Neutrophil (primary cell): Measurements from ENCODE around the gene DLEC1.

Source experiments
- H3K27ac ChIP-seq: fragments of 200-600 bp; sonication (generic); 2 replicates; pipeline ENCODE4 v1.5.1; 2016; ENCODE audit warnings: mild to moderate bottlenecking, moderate library complexity
- H3K27me3 ChIP-seq: fragments of 200-600 bp; sonication (generic); 2 replicates; pipeline ENCODE4 v1.6.0; 2016; ENCODE audit warnings: mild to moderate bottlenecking
- H3K36me3 ChIP-seq: fragments of 200-600 bp; sonication (generic); 2 replicates; pipeline ENCODE4 v1.5.1; 2017
- H3K4me1 ChIP-seq, 2 experiments: fragments of 200-600 bp in 1 of 2; sonication (generic) in 1 of 2; 1 replicate in 1 of 2; 2 replicates in 1 of 2; pipeline versions ENCODE4 v1.5.1 to v1.6.1; 2013 to 2016; ENCODE audit warnings: low read depth in 1 of 2, low read length in 1 of 2, mild to moderate bottlenecking in 1 of 2, moderate library complexity in 1 of 2; ENCODE audit not compliant: control insufficient read depth in 1 of 2, insufficient read depth in 1 of 2
- H3K4me3 ChIP-seq, 2 experiments: fragments of 200-600 bp in 1 of 2; sonication (generic) in 1 of 2; 1 replicate in 1 of 2; 2 replicates in 1 of 2; pipeline ENCODE4 v1.5.1; 2013 to 2016; ENCODE audit warnings: low read depth in 1 of 2, low read length in 1 of 2, mild to moderate bottlenecking in 1 of 2, moderate library complexity in 1 of 2
- H3K9me3 ChIP-seq: fragments of 200-600 bp; sonication (generic); 2 replicates; pipeline ENCODE4 v1.5.1; 2016
- TF ChIP-seq, protein P1 (sequence below): fragments of 200-600 bp; sonication (generic); IDR thresholded peaks from 2 replicates; pipeline ENCODE4 v1.5.1; 2016; ENCODE audit warnings: antibody characterized with exemption

DLEC1 gene

DNA sequence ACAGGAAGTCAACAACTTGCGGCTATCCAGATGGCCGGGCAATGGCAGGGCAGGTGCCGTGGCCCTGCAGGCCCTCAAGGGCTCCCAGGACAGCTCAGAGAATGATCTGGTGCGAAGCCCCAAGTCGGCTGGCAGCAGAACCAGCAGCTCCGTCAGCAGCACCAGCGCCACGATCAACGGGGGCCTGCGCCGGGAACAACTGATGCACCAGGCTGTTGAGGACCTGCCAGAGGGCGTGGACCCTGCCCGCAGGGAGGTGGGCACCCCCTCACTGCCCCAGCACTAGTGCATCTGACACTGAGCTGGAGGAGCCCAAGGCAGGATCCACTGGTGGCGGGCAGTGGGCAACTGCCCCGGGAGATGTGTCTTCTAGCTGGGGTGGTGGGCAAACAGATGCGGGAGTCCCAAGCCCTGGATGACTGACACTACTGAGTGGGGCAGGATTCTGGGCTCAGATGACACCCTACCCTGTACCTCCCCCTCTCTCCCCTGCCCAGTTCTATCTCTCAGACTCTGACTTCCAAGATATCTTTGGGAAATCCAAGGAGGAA is 32.5 kb upstream of the DLEC1 start:
- Histone ChIP-seq H3K4me3 (no peak overlapping the region), H3K9me3 (no peaks in the 10 kb centered on the region), H3K4me1 (peaks cover 12 to 14% of the 10 kb centered on the region in 2 experiments), H3K27ac (no peak overlapping the region), H3K27me3 (no peaks in the 10 kb centered on the region), H3K36me3 (peaks cover 62% of the 10 kb centered on the region)
- TF ChIP-seq, protein P1, sequence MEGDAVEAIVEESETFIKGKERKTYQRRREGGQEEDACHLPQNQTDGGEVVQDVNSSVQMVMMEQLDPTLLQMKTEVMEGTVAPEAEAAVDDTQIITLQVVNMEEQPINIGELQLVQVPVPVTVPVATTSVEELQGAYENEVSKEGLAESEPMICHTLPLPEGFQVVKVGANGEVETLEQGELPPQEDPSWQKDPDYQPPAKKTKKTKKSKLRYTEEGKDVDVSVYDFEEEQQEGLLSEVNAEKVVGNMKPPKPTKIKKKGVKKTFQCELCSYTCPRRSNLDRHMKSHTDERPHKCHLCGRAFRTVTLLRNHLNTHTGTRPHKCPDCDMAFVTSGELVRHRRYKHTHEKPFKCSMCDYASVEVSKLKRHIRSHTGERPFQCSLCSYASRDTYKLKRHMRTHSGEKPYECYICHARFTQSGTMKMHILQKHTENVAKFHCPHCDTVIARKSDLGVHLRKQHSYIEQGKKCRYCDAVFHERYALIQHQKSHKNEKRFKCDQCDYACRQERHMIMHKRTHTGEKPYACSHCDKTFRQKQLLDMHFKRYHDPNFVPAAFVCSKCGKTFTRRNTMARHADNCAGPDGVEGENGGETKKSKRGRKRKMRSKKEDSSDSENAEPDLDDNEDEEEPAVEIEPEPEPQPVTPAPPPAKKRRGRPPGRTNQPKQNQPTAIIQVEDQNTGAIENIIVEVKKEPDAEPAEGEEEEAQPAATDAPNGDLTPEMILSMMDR, result no peak

DNA sequence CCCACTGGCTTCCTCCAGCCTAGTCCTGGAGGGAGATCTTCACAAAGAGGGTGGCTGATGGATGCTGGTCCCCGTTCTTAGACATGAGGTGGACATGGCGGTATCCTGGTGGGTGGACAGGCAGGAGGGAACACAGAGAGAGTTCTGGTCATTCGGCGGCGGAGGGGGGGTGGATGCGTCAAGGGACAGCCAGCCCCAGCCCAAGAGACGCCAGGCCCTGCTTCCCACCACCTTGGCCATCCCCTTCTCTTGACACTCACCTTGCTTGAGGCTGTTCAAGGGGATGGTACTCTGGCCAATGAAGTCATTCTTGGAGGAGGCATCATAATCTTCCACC is 31.3 kb upstream of the DLEC1 start:
- Histone ChIP-seq H3K9me3 (no peaks in the 10 kb centered on the region), H3K36me3 (peaks cover 63% of the 10 kb centered on the region), H3K4me3 (no peak overlapping the region), H3K4me1 (peaks cover 12 to 14% of the 10 kb centered on the region in 2 experiments), H3K27ac (no peak overlapping the region), H3K27me3 (no peaks in the 10 kb centered on the region)
- TF ChIP-seq, protein P1, result no peak

DNA sequence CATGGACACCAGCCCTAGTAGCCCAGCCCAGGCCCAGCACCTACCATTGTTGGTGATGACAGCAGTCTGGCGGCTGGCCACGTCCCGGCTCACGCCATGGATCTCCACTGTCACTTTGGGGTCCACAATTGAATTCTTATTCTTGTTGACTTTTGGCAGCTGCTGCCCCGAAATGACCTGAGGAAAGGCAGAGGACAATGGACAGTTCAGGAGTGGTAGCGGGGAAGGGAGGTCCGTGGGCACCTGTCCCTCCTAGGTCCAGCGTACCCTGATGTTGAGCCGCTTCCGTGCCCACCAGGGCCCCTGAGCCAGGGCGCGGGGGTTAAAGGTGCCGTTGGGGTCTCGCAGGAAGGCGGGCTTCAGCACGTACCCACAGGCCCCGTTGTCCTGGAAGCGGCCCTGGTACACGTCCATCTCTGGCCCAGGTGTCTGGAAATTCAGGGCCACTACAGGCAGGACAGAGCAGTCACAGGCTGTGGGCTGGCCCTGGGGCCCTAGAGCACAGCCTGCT is 30.8 kb upstream of the DLEC1 start:
- H3K36me3 ChIP-seq, result peaks cover 63% of the 10 kb centered on the region
- no peaks in the 10 kb centered on the region for H3K27me3 ChIP-seq
- H3K4me3 ChIP-seq, result no peak overlapping the region
- TF ChIP-seq, protein P1, result no peak
- peaks cover 12 to 14% of the 10 kb centered on the region in 2 experiments for H3K4me1 ChIP-seq
- no peaks in the 10 kb centered on the region for H3K9me3 ChIP-seq
- H3K27ac ChIP-seq, result no peak overlapping the region

DNA sequence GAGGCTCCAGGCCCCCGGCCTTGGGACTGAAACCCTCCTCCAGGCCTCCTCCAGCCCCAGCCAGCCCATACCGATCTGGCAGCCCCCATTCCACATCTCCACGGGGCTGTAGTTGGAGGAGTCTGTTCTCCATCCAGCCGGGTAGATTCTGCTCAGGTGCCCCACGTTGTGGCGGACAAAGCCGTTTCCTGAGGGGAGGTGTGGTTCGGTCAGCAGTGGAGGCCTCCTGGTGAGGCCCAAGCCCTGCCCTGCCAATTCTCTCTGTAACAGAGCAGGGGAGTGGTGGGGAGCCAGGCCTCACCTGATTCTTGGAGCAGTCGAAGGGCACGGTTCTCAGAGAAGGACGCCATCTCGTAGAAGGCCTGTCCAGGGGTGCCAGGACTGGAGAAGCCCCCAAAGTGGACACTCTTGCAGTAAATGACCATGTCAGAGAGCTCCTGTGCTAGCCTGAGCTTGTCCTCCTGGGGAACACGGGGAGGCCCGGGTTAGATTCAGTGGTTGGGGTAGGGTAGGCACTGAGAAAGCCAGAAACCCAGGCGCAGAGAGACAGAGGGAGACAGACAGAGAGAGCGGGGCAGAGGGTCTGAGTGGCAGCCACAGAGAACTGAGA is 29.9 kb upstream of the DLEC1 start:
- Histone ChIP-seq H3K27me3 (no peaks in the 10 kb centered on the region), H3K36me3 (peaks cover 63% of the 10 kb centered on the region), H3K9me3 (no peaks in the 10 kb centered on the region), H3K27ac (no peak overlapping the region), H3K4me3 (no peak overlapping the region), H3K4me1 (peaks cover 11 to 14% of the 10 kb centered on the region in 2 experiments)
- TF ChIP-seq, protein P1, result no peak

DNA sequence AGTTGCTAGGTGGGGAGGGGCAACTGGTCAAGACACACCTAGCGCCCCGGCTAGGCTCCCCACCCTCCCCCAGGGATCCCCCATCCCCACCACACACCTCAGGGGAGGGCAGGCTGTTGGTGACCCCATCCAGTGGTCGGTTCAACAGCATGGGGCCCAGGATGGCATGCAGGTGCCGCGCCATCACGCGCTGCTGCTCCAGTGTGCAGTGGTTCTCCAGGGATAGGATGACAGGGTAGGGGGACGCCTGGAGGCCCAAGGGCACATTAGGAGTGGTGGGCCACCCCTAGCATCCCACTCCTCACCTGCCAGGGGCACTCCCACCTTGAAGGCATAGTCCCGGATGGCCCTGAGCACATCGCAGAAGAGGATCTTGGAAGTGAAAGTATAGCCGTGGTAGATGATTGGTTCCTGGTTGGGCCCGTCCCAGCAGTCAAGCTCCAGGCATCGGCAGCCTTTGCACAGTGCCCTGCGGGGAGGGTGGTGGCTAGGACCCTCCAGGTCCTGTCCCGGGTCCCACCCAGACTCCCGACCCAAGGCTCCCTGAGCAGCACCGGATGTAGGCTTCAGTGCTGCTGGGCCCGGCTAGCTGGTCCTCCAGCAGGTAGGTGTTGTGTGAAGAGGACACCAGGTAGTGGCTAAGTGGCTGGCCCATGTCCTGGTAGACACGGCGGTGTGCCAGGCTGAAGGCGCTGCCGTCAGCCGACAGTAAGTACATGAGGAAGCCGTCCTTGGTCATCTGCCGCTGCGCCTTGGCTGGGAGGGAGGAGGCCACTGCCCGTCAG is 29.0 kb upstream of the DLEC1 start:
- peaks cover 64% of the 10 kb centered on the region for H3K36me3 ChIP-seq
- TF ChIP-seq, protein P1, result no peak

More for the DNA sequence above, 29.0 kb upstream of the DLEC1 start:
- no peaks in the 10 kb centered on the region for H3K9me3 ChIP-seq
- no peak overlapping the region for H3K27ac ChIP-seq
- no peaks in the 10 kb centered on the region for H3K27me3 ChIP-seq
- H3K4me1 ChIP-seq, result peaks cover 15 to 16% of the 10 kb centered on the region in 2 experiments
- no peak overlapping the region for H3K4me3 ChIP-seq
